ENCODE measurements around the gene COA7.
"Not testable (repeated sequence)": the region's sequence is repeated elsewhere in the genome, so short reads cannot be mapped to it uniquely, and the experiment has no call there.

- not testable (repeated sequence) for TF ChIP-seq POLR2A, CTCF (IDR thresholded peaks at IDR 0.05)
Measured at GRCh38 chr1:52715296-52715695, 17.1 kb upstream of the COA7 start.
